HG02610 (cell line): ENCODE measurements around the gene NBPF26.
"Not testable (repeated sequence)": the region's sequence is repeated elsewhere in the genome, so short reads cannot be mapped to it uniquely, and the experiment has no call there.

Experiments
- ATAC-seq: cut with Tn5 transposase; IDR thresholded peaks from one replicate; pipeline ENCODE4 v1.9.1; 2021; ENCODE audit warnings: mild to moderate bottlenecking, moderate library complexity; ENCODE audit not compliant: unreplicated experiment

Gene NBPF26

GRCh38 chr1:120723715-120724402 lies at the start of gene NBPF26:
Gene NBPF26, plus strand, starts transcription at chr1:120723945.
- not testable (repeated sequence) for ATAC-seq

GRCh38 chr1:120680106-120680819 lies 43.5 kb upstream of the NBPF26 start:
- not testable (repeated sequence) for ATAC-seq

- not testable (repeated sequence) for ATAC-seq
Measured at GRCh38 chr1:120680938-120681337, 42.8 kb upstream of the NBPF26 start.

GRCh38 chr1:120684397-120684796 lies 39.3 kb upstream of the NBPF26 start:
- ATAC-seq, result not testable (repeated sequence)

GRCh38 chr1:120685622-120686021 lies 38.1 kb upstream of the NBPF26 start:
- ATAC-seq, result not testable (repeated sequence)

GRCh38 chr1:120687250-120687649 lies 36.5 kb upstream of the NBPF26 start:
- ATAC-seq, result not testable (repeated sequence)

GRCh38 chr1:120700807-120701562 lies 22.8 kb upstream of the NBPF26 start:
- not testable (repeated sequence) for ATAC-seq

- ATAC-seq, result not testable (repeated sequence)
Measured at GRCh38 chr1:120723358-120723714, 409 bp upstream of the NBPF26 start.

GRCh38 chr1:120724507-120724906 lies 762 bp downstream of the NBPF26 start:
- not testable (repeated sequence) for ATAC-seq

GRCh38 chr1:120728811-120729210 lies 5.1 kb downstream of the NBPF26 start:
- not testable (repeated sequence) for ATAC-seq

- ATAC-seq, result not testable (repeated sequence)
Measured at GRCh38 chr1:120769090-120769489, 45.3 kb downstream of the NBPF26 start.

- ATAC-seq, result not testable (repeated sequence)
Measured at GRCh38 chr1:120805452-120805851, 81.7 kb downstream of the NBPF26 start.

GRCh38 chr1:120811822-120812221 lies 88.1 kb downstream of the NBPF26 start:
- not testable (repeated sequence) for ATAC-seq

- not testable (repeated sequence) for ATAC-seq
Measured at GRCh38 chr1:120825051-120825450, 101.3 kb downstream of the NBPF26 start.

GRCh38 chr1:120826623-120827022 lies 102.9 kb downstream of the NBPF26 start:
- ATAC-seq, result not testable (repeated sequence)

- ATAC-seq, result not testable (repeated sequence)
Measured at GRCh38 chr1:120844186-120844944, 120.6 kb downstream of the NBPF26 start.

- ATAC-seq, result not testable (repeated sequence)
Measured at GRCh38 chr1:120844945-120845330, 121.2 kb downstream of the NBPF26 start.

GRCh38 chr1:120849400-120850286 lies 125.9 kb downstream of the NBPF26 start:
- ATAC-seq, result not testable (repeated sequence)

GRCh38 chr1:120850287-120850536 lies 126.5 kb downstream of the NBPF26 start:
- not testable (repeated sequence) for ATAC-seq
